Amygdala (tissue), 56 donors: Measurements from ENCODE around the gene ALAS2.
"Not testable (repeated sequence)": the region's sequence is repeated elsewhere in the genome, so short reads cannot be mapped to it uniquely, and the experiment has no call there.

ENCODE experiments used
- DNase-seq, 56 donors: peaks; one replicate each; lab custom pipeline; 2025; lab: John Stamatoyannopoulos, UW

Gene ALAS2

GRCh38 chrX:55006827-55007621, 23.8 kb downstream of the ALAS2 start:
- DNase-seq: no peak

GRCh38 chrX:55005256-55005655, 25.5 kb downstream of the ALAS2 start:
- DNase-seq: no peak

DNA sequence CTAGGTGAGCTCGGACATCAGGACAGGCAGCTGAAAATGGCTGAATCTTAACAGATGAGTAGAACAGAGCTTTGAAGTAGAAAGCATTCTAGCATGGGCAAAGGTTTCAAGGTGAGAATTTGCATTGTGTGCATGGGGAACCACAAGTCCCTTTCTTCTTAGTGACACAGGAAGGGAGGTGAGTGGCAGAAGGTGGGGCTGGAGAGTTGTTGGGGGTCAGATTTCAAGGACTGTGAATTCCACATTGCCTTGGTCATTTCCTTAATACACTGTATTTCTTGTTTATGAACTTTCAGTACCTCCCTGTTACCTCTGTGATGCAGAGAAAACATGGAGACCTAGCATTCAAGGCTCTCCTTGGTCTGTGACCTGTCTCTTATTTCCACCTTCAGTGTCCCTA, 26.5 kb downstream of the ALAS2 start:
- no peak for DNase-seq

GRCh38 chrX:54999717-55000598, 30.8 kb downstream of the ALAS2 start, which contains the start of gene APEX2:
Gene APEX2 (plus strand): TSS chrX:55000363. CDS start chrX:55000423, 60 bp downstream.
- peak; percentile 36 to 90 (median 79) for DNase-seq

DNA sequence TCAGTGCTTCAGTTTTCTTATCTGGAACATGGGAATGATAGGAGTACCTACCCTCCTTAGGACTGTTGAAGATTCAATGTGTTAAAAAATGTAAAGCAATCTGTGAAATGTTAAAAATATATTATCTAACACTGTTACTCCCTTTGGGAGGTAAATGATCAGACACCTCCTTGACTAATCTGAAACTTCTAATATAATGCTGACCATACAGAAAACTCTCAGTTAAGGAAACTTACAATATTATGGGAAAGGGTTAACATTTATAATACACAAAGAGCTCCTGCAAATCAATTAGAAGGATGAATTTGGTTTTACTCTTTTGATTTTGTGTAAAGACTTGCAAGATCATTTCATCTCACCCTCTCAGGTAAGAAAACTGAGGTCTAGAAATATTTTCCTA, 35.2 kb downstream of the ALAS2 start:
- no peak for DNase-seq

- DNase-seq: no peak
Observed at GRCh38 chrX:54994668-54995351, 36.0 kb downstream of the ALAS2 start.

GRCh38 chrX:54994099-54994498, 36.7 kb downstream of the ALAS2 start, which contains the start of gene PFKFB1:
Gene PFKFB1 (minus strand): TSS chrX:54994188. CDS start chrX:54994007, 181 bp downstream.
- DNase-seq: no peak

- no peak for DNase-seq
Observed at GRCh38 chrX:54992911-54993622, 37.7 kb downstream of the ALAS2 start.

DNA sequence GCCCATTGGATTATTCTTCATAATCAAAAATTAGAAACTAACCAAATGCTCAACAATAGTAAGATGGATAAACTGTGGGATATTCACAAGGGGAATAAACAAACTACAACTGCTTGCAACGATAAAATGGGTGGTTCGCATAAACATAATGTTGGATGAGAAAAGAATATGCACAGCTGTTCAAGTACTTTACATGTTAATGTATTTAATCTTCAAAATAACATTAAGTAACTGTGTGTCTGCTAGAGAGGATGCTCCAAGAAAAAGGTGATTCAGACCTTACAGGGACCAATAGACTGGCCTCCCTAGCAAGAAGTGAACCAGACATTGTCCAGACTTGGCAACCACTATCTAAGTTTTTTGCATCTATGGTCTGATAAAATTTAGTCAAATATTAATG, 39.1 kb downstream of the ALAS2 start:
- no peak for DNase-seq

- DNase-seq: not testable (repeated sequence)
Observed at GRCh38 chrX:54983306-54983705, 47.5 kb downstream of the ALAS2 start.

GRCh38 chrX:54980334-54980733, 50.4 kb downstream of the ALAS2 start:
- DNase-seq: no peak

DNA sequence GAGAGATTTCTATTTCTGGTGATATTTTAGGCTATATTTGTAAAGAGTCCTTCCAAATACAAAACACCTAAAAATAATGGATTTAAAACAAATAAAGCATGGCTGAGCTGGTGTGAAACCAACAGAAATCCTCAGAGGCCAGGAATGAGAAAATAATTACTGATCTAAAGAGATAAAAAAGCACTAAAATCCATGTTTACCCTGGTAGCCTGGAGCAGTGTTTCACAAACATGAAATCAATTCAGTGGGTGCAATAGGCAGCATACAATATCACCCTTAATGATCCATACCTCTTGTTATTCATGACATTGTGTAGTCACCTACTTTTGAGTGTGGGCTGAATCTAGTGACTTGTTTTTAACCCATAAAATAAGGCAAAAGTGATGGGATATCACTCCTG, 51.3 kb downstream of the ALAS2 start:
- DNase-seq: no peak

- DNase-seq: no peak
Observed at GRCh38 chrX:54978448-54978847, 52.3 kb downstream of the ALAS2 start.

DNA sequence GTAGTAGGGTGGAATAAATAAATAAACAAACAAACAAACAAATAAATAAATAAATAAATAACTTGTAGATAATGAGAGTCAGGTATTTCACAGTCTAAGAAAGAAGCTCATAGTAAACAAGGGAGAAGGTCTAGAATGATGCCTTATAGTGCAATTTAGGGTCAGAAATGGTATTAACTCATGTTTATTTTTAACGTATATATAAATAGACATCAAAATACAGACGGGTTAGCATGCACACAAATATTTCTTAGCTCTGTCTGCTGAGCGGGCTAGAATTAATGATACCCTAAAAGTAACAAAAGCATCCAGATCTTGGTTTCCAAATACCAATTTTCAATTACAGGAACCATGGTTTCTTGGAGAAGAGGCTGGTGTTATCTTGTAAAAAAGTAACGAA, 53.4 kb downstream of the ALAS2 start:
- DNase-seq: no peak

DNA sequence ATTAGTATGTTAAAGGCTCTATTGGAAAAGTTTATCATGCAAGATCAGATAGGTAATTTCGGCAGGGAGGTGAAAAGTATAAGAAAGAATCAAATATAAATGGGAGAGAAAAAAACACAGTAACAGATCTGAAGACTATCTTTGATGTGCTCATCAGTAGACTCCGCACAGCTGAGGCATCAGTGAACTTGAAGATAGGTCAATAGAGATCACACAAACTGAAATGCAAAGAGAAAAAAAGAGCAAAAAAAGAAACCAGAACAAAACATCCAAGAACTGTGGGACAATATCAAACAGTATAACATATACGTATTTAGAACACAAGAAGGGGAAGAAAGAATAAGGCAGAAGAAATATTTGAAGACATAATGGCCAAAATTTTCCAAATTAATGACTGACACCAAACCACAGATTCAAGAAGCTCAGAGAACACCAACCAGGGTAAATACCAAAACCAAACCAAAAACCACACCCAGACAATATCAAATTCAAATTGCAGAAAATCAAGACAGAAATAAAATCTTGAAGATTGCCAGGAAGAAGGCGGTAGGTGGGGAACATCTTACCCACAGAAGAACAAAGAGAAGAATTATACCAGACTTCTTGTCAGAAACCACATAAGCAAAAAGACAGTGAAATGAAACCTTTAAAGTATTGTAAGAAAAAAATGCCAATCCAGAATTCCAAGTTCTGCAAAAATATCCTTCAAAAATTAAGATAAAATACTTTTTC, 65.8 kb downstream of the ALAS2 start:
- no peak for DNase-seq

- no peak for DNase-seq
Observed at GRCh38 chrX:54961750-54962149, 69.0 kb downstream of the ALAS2 start.
